NCI-H524 treated with DMSO at 0.1 percent for 48 hours (cell line): Measurements from ENCODE around the gene AMHR2.
"Not testable (repeated sequence)": the region's sequence is repeated elsewhere in the genome, so short reads cannot be mapped to it uniquely, and the experiment has no call there.

Experiments used
- DNase-seq: peaks from one replicate; lab custom pipeline; 2025; lab: John Stamatoyannopoulos, UW

The AMHR2 gene

DNA sequence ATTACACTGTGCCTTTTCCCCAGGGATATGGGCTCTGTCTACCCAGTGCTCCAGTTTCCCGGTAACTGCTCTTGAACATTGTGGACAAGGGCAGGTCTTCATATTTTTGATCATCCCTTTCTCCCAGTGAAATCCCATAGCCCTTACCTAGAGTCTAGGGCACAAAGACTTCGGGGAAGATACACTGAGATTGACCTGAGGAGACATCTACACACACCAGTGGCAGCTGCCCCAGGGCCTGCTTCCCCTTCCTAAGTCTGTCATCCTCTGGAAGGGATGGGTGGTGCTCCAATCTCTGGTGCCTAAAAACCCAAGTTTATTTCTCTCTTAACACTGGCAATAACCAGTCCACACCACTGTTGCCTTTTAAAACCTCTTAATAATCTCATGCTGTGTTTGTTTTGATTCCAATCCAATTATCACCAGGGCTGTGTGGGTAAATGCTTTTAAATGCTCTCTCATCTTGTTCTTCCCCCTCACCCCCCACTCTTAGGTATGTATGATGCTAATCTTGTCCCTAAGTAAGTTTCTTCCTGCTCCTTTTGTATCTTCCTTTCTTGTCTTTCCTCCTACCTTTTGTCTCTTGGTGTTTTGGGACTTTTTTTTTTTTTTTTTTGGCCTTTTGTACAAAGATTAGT lies 7.8 kb upstream of the AMHR2 start:
- DNase-seq: not testable (repeated sequence)

DNA sequence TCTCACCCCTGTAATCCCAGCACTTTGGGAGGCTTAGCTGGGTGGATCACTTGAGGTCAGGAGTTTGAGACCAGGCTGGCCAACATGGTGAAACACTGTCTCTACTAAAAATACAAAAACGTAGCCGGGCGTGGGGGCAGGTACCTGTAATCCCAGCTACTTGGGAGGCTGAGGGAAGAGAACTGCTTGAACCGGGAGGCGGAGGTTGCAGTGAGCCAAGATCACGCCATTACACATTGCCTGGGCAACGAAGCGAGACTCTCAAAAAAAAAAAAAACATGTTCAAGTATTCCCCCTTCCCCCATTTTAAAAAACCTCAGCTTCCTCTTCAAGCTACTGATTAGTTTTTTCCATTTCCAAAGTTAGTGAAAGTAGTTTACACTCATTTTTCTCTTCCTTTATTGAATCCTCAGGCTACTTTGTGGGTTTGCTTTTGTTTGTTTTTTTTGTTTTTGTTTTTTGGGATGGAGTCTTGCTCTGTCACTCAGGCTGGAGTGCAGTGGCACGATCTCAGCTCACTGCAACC lies 6.3 kb upstream of the AMHR2 start:
- DNase-seq: not testable (repeated sequence)

DNA sequence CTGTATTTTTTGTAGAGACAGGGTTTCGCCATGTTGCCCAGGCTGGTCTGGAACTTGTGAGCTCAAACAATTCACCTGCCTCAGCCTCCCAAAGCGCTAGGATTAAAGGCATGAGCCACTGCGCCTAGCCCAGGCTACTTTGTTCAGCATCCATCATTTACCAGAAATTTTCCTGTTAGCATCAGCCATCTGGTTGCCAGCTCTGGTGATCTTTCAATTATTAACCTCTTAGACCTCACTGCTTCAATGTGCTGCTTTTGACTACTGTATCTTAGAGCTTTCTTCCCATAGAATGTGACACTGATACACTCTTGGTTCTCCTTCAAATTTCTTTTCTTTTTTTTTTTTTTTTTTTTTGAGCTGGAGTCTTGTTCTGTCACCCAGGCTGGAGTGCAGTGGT lies 5.4 kb upstream of the AMHR2 start:
- DNase-seq: no peak

DNA sequence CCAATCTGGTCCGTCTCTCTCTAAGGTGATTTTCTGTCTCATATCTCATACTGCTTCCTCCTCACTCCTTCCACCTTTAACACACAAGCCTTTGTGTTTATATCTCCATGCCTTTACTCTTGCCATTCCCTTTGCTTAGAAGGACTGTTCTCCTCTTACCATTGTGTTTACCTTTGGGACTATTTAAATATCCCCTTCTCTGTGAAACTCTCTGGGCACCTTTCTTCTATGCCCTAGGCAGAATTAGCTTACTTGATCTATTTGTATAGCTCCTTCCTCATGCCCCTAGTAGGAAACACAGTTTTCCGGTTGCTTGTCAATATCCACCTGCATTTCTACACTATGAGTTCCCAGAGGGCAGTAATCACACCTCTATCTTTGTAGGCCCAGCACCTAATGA lies 3.9 kb upstream of the AMHR2 start:
- DNase-seq: no peak

DNA sequence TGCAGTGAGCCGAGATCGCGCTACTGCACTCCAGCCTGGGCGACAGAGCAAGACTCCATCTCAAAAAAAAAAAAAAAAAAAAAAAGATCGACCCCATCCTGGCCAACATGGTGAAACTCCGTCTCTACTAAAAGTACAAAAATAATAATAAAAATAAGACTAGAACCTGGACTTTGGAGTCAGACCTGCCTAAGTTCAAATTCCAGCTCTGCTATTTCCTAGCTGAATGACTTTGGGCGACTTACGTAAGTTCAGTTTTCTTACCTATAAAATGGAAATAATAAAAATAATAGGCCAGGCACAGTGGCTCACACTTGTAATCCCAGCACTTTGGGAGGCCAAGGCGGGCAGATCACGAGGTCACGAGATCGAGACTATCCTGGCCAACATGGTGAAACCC lies 1.4 kb upstream of the AMHR2 start:
- not testable (repeated sequence) for DNase-seq

DNA sequence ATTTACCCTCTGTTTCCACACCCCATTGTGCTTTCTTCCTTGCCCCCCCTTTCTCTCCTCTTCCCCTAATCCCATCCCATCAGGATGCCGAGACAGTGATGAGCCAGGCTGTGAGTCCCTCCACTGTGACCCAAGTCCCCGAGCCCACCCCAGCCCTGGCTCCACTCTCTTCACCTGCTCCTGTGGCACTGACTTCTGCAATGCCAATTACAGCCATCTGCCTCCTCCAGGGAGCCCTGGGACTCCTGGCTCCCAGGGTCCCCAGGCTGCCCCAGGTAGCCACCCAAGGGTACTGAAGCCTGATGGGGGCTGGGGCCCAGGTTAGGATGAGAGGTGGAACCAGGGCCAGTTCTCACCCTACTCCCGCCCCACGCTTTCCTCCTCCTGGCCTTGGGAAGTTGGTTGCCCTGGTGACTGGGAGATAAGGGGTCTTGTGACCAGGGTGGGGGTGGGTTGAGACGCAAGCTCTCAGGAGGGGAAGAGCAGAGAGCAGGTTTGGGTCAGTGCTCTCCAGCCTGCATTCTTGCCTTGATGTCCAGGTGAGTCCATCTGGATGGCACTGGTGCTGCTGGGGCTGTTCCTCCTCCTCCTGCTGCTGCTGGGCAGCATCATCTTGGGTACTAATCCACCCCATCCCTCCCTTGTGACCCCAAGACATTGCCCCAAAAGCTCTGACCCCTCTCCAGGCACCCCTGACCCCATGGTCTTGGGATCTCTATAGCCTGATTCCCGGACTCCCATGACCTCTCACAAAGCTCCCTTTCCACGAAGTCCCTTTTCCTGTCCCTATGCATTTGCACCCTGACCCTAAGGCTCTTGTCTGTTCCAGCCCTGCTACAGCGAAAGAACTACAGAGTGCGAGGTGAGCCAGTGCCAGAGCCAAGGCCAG lies 1.2 kb downstream of the AMHR2 start:
- no peak for DNase-seq

DNA sequence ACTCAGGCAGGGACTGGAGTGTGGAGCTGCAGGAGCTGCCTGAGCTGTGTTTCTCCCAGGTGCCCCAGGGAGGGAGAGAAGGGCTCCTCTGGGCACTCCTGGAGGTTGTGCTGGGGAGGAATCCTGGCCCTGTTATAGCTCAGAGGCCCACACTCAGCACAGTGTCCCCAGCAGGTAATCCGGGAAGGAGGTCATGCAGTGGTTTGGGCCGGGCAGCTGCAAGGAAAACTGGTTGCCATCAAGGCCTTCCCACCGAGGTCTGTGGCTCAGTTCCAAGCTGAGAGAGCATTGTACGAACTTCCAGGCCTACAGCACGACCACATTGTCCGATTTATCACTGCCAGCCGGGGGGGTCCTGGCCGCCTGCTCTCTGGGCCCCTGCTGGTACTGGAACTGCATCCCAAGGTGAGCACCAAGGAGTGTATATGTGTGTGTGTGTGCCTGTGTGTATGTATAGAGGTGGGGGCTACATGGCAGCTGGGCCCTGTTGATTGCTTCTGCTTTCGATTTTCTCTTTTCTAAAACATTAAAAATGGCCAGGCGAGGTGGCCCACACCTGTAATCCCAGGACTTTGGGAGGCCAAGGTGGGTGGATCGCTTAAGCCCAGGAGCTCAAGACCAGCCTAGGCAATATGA lies 2.0 kb downstream of the AMHR2 start:
- no peak for DNase-seq

DNA sequence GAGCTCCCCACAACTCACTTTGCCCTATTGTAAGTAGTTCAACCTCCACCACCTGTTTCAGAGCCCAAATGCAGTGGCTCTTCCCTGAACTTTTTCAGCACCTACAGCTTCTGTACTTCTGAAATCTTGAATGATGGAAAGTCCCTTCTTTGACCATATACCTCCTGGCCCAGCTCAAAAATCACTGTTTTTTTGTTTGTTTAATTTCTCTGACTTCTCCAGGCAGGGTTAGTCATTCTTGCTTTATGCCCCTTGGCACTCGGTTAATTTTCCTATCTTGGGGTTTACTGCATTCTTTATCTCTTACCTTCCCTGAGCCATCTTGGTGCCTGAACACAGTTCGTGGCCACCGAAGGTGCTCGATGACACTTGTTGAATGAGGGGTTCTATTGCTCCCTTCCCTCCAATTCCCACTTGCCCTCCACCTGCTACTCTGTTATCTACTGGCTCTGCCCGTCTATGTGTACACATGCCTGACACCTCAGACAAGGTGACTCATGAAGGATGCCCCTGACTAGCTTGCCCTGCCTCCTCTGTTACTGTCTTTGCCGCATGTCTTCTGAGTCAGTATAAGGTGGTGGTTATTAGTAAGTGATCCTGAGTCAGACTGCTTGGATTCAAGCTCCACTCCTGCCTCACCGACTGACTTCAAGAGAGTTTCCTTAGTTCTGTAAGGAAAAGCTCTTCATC lies 4.4 kb downstream of the AMHR2 start:
- no peak for DNase-seq

DNA sequence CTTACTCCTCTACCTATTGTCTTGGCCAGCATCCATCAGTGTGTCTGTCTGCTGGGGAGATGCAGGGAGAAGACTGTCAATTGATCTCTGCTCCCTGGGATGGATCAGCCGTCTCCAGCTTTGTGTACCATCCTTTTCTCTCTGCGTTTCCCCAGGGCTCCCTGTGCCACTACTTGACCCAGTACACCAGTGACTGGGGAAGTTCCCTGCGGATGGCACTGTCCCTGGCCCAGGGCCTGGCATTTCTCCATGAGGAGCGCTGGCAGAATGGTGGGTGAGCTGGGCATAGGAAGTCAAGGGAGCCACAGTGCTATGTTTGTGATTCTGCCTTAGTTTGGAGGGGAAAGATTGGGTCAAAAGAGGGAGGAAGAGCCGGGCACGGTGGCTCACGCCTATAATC lies 5.1 kb downstream of the AMHR2 start:
- DNase-seq: no peak

DNA sequence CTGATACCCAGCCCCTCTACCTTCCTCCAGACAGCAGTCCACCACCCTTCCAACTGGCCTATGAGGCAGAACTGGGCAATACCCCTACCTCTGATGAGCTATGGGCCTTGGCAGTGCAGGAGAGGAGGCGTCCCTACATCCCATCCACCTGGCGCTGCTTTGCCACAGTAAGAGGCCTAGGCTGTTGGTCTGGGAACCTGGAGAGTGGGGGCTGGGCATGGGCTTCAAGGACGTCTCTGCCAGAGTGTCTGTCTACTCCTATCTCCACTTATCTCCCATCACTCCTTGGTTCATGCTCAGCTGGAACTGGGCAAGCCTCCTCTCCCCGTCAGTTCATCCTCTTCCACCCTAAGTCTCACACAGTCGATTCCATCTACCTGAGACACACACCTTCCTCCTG lies 6.5 kb downstream of the AMHR2 start:
- DNase-seq: no peak

DNA sequence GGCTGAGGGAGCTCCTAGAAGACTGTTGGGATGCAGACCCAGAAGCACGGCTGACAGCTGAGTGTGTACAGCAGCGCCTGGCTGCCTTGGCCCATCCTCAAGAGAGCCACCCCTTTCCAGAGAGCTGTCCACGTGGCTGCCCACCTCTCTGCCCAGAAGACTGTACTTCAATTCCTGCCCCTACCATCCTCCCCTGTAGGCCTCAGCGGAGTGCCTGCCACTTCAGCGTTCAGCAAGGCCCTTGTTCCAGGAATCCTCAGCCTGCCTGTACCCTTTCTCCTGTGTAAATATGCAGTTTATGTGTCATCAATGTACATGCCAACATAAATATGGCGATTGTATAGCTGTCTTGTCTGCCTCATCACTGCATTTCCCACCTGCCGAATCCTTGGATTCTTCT lies 7.5 kb downstream of the AMHR2 start:
- DNase-seq: no peak

DNA sequence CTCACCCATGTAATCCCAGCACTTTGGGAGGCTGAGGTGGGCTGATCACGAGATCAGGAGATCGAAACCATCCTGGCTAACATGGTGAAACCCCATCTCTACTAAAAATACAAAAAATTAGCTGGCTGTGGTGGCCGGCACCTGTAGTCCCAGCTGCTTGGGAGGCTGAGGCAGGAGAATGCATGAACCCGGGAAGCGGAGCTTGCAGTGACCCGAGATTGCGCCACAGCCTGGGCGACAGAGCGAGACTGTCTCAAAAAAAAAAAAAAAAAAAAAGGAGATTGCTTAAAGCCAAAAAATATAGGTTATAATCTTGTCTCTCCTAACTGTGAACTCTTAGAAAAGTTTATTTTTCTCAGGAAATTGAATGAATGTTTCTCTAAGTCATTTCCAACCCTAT lies 11.7 kb downstream of the AMHR2 start:
- DNase-seq: not testable (repeated sequence)

DNA sequence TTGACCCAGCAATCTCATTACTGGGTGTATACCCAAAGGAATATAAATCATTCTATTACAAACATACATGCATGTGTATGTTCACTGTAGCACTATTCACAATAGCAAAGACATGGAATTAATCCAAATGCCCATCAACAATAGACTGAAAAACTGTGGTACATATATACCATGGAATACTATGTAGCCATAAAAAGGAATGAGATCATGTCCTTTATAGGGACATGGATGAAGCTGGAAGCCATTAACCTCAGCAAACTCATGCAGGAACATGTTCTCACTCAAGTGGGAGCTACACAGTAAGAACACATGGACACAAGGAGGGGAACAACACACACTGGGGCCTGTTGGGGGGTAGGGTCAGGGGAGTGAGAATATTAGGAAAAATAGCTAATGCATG lies 15.9 kb downstream of the AMHR2 start:
- DNase-seq: not testable (repeated sequence)

DNA sequence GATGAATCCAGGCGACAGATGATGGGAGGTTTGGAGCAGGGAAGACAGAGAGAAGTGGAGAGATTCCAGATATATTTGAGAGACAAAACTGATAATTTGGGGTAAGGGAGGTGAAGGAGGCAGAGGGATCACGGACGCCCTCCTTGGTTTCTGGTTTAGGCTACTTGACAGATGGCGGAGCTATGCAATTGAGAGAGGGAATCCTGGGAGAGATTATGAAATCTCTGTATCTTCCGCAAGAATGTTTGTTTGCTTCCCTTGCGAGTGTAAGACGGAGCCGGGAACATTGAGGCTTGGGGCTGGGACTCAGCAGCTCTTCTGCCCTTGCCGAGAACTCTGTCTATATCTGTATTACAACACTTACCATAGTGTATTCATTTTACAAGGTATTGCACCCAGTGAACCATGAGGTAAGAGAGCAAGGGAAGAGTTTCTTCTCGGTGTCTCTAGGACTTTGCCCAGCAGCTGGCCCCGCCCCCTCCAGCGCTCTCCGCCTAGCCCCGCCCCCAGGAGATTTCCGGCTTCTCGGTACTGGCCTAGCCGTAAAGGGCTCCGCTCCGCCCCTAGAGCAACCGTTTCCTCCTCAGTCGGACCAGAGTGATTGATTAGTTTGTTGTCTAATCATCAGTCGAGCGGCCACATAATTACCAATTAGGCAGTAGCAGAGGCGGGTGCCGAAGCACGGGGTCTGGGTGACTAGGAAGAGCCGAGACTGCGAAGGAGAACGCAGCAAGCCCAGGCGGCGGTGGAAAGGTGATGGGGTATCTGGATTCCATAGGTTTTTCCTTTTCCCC lies 17.6 kb downstream of the AMHR2 start, which contains the start of gene PRR13:
TSS of gene PRR13 (plus strand) at position 695 of the 794 bp plus-strand sequence. CDS start 981 bp downstream, outside the sequence.
- peak; percentile 97 for DNase-seq

DNA sequence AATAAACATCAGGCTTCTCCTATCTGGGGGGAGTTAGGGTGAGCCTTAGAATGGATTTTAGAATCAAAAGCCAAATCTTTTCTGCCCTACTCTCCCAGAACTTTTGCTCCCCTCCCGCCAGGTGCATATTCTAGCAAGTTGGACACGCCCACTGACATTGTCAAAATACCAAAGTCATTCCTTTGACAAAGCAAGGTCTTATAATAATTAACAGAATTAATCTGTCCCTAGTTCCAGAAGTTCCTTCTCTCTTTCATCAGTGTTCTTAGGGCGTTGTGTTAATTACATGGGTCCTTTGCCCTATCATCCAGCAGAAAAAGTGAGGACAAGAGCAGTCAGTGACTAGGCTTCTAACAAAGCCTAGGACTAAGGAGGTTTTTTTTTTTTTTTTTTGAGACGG lies 20.3 kb downstream of the AMHR2 start:
- DNase-seq: no peak

DNA sequence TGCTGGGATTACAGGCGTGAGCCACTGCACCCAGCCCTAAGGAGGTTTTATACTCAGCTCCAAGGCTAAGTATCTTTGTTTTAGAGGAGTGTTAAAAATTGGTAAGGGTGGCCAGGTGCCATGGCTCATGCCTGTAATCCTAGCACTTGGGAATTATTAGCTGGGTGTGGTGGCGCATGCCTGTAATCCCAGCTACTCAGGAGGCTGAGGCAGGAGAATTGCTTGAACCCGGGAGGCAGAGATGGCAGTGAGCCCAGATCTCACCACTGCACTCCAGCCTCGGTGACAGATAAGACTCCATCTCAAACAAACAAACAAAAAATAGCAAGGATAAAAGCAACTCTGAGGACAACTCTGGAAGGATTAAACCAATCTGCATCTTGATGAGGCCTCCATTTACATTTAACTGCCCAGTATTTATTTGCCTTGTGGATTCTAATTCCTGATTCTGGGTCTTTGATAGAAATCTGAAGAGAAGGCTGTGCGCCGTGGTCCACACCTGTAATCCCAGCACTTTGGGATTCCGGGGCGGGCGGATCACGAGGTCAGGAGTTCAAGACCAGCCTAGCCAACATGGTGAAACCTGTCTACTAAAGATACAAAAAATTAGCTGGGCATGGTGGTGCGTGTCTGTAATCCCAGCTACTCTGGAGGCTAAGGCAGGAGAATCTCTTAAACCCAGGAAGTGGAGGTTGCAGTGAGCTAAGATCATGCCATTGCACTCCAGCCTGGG lies 21.1 kb downstream of the AMHR2 start:
- DNase-seq: not testable (repeated sequence)

DNA sequence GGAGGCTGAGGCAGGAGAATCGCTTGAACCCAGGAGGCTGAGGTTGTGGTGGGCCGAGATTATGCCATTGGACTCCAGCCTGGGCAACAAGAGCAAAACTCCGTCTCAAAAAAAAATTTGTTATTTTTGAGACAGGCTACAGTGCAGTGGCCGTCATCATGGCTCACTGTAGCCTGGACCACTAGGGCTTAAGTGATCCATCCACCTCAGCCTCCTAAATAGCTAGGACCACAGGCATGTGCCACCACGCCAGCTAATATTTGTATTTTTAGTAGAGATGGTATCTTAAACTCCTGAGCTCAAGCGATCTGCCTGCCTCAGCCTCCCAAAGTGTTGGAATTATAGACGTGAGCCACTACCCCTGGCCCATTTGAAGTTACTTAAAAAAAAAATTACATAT lies 27.3 kb downstream of the AMHR2 start:
- no peak for DNase-seq

DNA sequence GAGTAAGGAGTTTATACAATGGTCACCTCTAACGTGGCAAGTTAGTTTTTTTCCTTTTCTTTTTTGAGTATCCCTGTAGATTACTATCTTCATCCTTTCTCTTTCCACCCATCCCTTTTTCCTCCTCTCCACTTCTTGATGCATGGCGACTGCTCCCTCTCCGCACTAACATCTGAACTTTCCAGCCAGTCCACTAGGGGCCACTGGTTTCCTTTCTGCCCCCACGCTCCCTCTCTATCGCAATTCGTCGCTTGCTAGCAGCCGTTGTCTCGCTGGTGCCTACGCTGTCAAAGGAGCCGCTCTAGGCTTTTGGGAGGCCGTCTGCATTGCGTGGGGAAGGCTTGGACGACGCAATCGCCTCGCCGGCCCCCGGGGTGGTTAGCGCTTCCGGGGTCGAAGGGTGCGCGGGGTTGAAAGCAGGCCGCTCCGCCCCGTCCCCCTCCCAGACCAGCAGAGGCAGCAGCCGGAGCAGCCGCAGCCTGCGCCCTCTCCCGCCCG lies 28.1 kb downstream of the AMHR2 start, which contains the start of gene PCBP2:
TSS of gene PCBP2 (plus strand) at position 442 of the 498 bp plus-strand sequence. CDS start 2,699 bp downstream, outside the sequence.
- DNase-seq: peak; percentile 92

DNA sequence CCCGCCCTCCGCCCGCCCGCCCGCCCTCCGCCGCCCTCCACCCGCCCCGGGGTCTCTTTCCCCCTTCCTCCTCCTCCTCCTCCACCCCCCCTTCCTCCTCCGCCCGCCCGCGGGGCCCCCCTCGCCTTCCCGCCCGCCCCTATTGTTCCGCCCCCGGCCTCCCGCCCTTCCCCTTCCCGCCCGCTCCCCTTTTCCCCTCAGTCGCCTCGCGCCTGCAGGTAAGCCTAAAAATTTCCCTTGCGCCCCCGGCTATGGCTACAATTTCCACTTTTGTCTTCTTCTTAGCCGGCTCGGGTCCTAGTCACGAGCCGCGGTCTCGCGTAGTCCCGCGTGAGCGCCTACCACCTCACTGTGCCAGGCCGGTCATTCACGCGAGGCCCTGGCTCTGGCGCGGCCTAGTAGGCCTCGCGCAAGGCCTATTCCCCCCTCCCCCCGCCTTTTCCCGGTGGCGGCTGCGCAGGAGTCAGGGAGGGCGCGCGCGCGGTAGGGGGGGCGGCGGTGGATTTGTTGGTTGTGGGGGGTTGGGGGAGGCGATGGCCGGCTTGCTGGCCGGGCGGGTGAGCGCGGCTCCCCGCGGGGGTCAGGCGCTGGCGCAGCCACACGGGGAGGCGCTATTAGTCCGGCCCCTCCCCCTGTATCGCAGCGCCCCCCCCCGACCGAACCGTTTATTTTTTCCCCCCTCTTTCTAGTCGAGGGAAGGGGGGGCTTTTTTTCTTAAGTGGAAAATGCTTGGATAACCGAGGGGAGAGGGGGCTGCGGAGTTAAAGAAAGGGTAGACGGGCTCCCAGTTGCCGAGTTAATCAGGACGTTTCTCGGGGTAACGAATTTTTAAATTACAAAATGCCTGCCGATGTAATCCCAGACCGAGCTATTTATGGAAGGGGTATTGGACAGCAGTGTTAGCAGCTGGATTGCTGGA lies 28.8 kb downstream of the AMHR2 start:
- peak; percentile 21 for DNase-seq
